ENCODE measurements around the gene LAMB4.

LAMB4 gene

GRCh38 chr7:107995184-107996071 lies 134.7 kb downstream of the LAMB4 start:
- DNase-seq (ENCODE audit: low read depth) = no peak

- no peak for DNase-seq (ENCODE audit: low read depth)
These were observed 135.6 kb downstream of the LAMB4 start for GRCh38 chr7:107994421-107995030.

GRCh38 chr7:107993891-107994291 lies 136.3 kb downstream of the LAMB4 start:
- no peak for DNase-seq (ENCODE audit: low read depth)

GRCh38 chr7:107989618-107990373 lies 140.4 kb downstream of the LAMB4 start:
- DNase-seq (ENCODE audit: low read depth) = peak; percentile 52

- peak; percentile 54 for DNase-seq (ENCODE audit: low read depth)
These were observed 147.2 kb downstream of the LAMB4 start for GRCh38 chr7:107982918-107983389.

GRCh38 chr7:107982042-107982840 lies 147.9 kb downstream of the LAMB4 start:
- DNase-seq (ENCODE audit: low read depth) = no peak

- no peak for DNase-seq (ENCODE audit: low read depth)
These were observed 148.7 kb downstream of the LAMB4 start for GRCh38 chr7:107981466-107981865.

- no peak for DNase-seq (ENCODE audit: low read depth)
These were observed 149.4 kb downstream of the LAMB4 start for GRCh38 chr7:107980671-107981190.

- no peak for DNase-seq (ENCODE audit: low read depth)
These were observed 150.0 kb downstream of the LAMB4 start for GRCh38 chr7:107980171-107980570.

- no peak for DNase-seq (ENCODE audit: low read depth)
These were observed 151.2 kb downstream of the LAMB4 start for GRCh38 chr7:107978815-107979408.

GRCh38 chr7:107977048-107977447 lies 153.1 kb downstream of the LAMB4 start:
- no peak for DNase-seq (ENCODE audit: low read depth)

GRCh38 chr7:107976620-107977019 lies 153.5 kb downstream of the LAMB4 start:
- DNase-seq (ENCODE audit: low read depth) = no peak

GRCh38 chr7:107975394-107976013 lies 154.7 kb downstream of the LAMB4 start:
- DNase-seq (ENCODE audit: low read depth) = no peak

GRCh38 chr7:107973861-107974260 lies 156.3 kb downstream of the LAMB4 start:
- no peak for DNase-seq (ENCODE audit: low read depth)

Data from GM04503 (cell line).